ENCODE measurements around the gene ALOX12. TPM values are rescaled to one million over a fixed set of nuclear protein-coding genes. Genes with fewer than 3 reads are reported as not detected.

Gene ALOX12
- total RNA-seq, 6 experiments from 2014 or later = not detected

DNA sequence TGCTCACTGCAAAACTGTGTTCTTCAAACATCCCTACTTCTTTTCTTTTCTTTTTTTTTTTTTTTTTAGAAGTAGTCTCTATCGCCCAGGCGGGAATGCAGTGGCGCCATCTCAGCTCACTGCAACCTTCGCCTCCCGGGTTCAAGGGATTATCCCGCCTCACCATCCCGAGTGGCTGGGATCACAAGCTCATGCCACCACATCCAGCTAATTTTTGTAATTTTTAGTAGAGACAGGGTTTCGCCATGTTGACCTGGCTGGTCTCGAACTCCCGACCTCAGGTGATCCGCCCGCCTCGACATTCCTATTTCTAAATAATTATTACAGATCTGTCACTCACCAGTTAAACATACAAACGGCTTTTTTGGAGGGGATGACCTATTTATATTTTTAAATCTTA is 15.6 kb downstream of the ALOX12 start:
- Mint-ChIP-seq H3K27me3 (ENCODE audit: insufficient read depth) (no peaks in the 10 kb centered on the region; the same call in 1 of the 2 replicates), H3K4me3 (peak overlapping the region; percentile 99), H3K9me3 (peaks cover 7% of the 10 kb centered on the region; the same call in 1 of the 2 replicates), H3K36me3 (ENCODE audit: low read depth) (peaks cover 25% of the 10 kb centered on the region), H3K4me1 (ENCODE audit: low read depth) (peaks cover 57% of the 10 kb centered on the region), H3K27ac (peak overlapping the region; percentile 100)
- TF ChIP-seq, protein P1, sequence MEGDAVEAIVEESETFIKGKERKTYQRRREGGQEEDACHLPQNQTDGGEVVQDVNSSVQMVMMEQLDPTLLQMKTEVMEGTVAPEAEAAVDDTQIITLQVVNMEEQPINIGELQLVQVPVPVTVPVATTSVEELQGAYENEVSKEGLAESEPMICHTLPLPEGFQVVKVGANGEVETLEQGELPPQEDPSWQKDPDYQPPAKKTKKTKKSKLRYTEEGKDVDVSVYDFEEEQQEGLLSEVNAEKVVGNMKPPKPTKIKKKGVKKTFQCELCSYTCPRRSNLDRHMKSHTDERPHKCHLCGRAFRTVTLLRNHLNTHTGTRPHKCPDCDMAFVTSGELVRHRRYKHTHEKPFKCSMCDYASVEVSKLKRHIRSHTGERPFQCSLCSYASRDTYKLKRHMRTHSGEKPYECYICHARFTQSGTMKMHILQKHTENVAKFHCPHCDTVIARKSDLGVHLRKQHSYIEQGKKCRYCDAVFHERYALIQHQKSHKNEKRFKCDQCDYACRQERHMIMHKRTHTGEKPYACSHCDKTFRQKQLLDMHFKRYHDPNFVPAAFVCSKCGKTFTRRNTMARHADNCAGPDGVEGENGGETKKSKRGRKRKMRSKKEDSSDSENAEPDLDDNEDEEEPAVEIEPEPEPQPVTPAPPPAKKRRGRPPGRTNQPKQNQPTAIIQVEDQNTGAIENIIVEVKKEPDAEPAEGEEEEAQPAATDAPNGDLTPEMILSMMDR (IDR thresholded peaks at IDR 0.05) = no peak
- no peak for DNase-seq

DNA sequence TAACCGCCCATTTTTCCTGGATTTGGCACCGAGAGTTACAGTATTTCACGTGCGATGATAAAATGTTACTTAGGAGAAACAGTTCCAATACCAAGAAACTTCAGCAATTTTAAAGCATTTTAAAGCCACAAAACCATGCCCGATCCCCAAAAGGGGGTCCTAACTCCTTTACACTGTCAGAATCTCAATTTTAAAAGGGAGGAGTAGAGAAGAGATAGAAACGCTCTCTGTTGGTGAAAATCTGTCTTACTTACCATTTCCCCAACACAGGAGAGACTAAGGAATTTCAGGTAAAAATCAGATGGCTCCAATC is 16.0 kb downstream of the ALOX12 start:
- Mint-ChIP-seq H3K27me3 (ENCODE audit: insufficient read depth) (no peaks in the 10 kb centered on the region; the same call in 1 of the 2 replicates), H3K27ac (peak overlapping the region; percentile 100), H3K4me1 (ENCODE audit: low read depth) (peaks cover 57% of the 10 kb centered on the region), H3K36me3 (ENCODE audit: low read depth) (peaks cover 25% of the 10 kb centered on the region), H3K9me3 (peaks cover 7% of the 10 kb centered on the region; the same call in 1 of the 2 replicates), H3K4me3 (peak overlapping the region; percentile 99)
- TF ChIP-seq, protein P1 (IDR thresholded peaks at IDR 0.05) = no peak
- no peak for DNase-seq

DNA sequence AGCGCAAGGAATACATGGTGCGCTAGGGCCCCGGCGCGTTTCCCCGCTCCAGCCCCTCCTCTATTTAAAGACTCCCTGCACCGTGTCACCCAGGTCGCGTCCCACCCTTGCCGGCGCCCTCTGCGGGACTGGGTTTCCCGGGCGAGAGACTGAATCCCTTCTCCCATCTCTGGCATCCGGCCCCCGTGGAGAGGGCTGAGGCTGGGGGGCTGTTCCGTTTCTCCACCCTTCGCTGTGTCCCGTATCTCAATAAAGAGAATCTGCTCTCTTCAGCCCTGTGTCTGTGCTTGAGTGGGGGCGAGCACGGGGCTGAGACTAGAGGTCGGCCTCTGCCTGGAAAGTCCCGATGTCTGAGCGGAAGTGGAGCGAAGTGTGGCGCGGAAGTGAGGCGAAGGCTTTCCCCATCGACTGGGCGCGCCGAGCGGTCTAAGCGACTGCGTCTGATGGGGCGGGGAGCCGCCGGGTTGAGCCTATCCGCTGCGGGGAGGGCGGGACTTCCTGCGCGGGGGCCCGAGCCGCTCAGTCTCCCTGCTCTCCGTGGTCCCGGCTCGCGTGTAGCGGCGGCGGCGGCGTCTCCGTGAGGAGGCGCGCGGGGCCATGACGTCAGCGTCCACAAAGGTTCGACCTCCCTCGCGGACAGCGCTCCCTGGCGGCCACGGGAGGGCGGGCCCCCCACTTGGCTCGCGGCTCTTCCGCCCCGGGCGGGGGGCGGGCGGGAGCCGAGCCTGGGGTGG is 18.6 kb downstream of the ALOX12 start:
- Mint-ChIP-seq H3K4me3 (peak overlapping the region; percentile 99), H3K36me3 (ENCODE audit: low read depth) (peaks cover 23% of the 10 kb centered on the region), H3K9me3 (peaks cover 7% of the 10 kb centered on the region; the same call in 1 of the 2 replicates), H3K27me3 (ENCODE audit: insufficient read depth) (no peaks in the 10 kb centered on the region; the same call in 1 of the 2 replicates), H3K27ac (peak overlapping the region; percentile 100), H3K4me1 (ENCODE audit: low read depth) (peaks cover 55% of the 10 kb centered on the region)
- peak; percentile 97 for DNase-seq
- TF ChIP-seq, protein P1 (IDR thresholded peaks at IDR 0.05) = peak; percentile 95

DNA sequence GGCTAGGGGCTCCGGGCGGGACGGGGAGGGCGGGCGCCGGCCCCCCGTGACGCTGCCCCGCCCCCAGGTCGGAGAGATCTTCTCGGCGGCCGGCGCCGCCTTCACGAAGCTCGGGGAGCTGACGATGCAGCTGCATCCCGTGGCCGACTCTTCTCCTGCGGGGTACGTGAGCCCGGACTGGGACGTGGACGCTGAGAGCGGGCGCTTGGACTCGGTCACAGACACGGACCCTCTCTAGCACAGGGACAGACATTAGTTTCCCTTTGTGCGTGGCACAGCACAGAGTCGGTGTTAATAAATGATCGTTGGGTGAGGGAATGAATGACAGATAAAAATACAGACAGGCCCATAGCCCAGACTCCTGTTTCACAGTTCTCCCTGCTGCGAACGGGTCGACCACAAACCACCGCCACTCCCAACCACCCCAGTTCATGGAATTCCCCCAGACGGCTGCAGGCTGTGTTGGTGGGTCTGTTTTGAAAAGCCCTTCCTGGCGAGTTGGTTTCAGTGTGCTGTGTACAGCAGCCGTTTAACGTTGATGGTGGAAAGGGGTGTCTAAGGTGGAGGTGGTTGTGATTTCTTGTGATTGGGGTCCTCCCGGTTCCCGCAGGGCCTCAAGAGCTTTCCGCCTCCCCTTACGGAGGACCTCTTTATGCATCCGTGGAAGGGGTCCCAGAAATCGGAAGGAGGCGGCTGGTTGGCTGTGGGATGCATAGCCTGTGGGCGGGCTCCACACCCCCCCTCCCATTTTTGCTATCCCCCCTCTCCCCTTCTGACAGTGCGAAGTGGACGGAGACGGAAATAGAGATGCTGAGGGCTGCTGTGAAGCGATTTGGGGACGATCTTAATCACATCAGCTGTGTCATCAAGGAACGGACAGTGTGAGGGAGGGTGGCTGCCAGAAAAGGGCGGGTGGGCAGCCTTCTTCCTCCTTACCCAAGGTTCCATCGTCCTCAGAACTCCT is 19.4 kb downstream of the ALOX12 start:
- Mint-ChIP-seq H3K27me3 (ENCODE audit: insufficient read depth) (no peaks in the 10 kb centered on the region; the same call in 1 of the 2 replicates), H3K9me3 (peaks cover 7% of the 10 kb centered on the region; the same call in 1 of the 2 replicates), H3K27ac (peak overlapping the region; percentile 97), H3K4me3 (peak overlapping the region; percentile 93), H3K36me3 (ENCODE audit: low read depth) (peaks cover 19% of the 10 kb centered on the region), H3K4me1 (ENCODE audit: low read depth) (peaks cover 53% of the 10 kb centered on the region)
- TF ChIP-seq, protein P1 (IDR thresholded peaks at IDR 0.05) = peak; percentile 76
- DNase-seq = peak; percentile 39

DNA sequence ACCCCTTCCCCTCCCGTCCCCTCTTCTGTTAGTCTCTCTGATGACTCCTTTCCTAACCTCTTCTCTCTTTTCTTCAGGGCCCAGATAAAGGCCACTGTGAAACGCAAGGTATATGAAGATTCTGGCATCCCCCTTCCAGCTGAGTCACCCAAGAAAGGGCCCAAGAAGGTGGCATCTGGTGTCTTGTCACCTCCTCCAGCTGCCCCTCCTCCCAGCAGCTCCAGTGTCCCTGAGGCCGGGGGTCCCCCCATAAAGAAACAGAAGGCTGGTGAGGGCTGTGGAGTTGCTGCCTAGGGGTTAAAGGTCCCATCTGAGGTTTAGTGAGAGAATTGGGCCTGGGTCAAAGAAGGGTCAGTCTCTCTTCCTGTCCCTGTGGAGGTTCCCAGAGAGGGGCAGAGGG is 20.6 kb downstream of the ALOX12 start:
- no peak overlapping the region for H3K4me3 Mint-ChIP-seq
- H3K27me3 Mint-ChIP-seq (ENCODE audit: insufficient read depth) = no peaks in the 10 kb centered on the region; the same call in none of the 2 replicates
- TF ChIP-seq, protein P1 (IDR thresholded peaks at IDR 0.05) = no peak
- no peak for DNase-seq
- H3K27ac Mint-ChIP-seq = 0 out of 2 replicates have a peak overlapping the region, but pooled peaks have one; percentile 97
- H3K36me3 Mint-ChIP-seq (ENCODE audit: low read depth) = peaks cover 19% of the 10 kb centered on the region
- peaks cover 7% of the 10 kb centered on the region; the same call in 1 of the 2 replicates for H3K9me3 Mint-ChIP-seq
- H3K4me1 Mint-ChIP-seq (ENCODE audit: low read depth) = peaks cover 46% of the 10 kb centered on the region

All from HFFc6 (cell line).